ENCODE results near the gene MCRIP1.
A peak's percentile ranks its signal among the peaks of the same experiment; 100 is the strongest.

Gene MCRIP1

DNA sequence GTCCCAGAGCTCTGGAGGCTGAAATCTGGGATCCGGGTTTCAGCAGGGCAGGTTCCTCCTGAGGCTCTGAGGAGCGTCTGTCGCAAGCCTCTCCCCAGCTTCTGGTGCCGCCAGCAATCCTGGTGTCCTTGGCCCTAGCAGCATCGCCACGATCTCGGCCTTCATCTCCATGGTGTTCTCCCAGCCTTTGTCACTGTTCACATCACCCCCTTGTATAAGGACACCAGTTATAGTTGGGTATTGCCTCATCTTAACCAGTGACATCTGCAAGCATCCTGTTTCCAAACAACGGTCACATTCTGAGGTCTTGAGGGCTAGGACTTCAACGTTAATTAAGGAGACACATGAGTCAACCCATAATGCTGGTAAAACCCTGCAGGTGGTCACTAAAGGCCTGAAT, 4.5 kb upstream of the MCRIP1 start:
- WGBS = 89% methylated on average over 9 of the region's 9 CpGs
- H3K9ac ChIP-seq (ENCODE audit: low read depth, low read length) = no peak overlapping the region
- no peak overlapping the region for H3K4me3 ChIP-seq (ENCODE audit: low read length)
- H3K27me3 ChIP-seq (ENCODE audit: insufficient read depth, low read length) = no peaks in the 10 kb centered on the region
- no peak overlapping the region for H3K27ac ChIP-seq (ENCODE audit: low read depth, low read length)
- H3K36me3 ChIP-seq (ENCODE audit: insufficient read depth, low read length) = peaks cover 3% of the 10 kb centered on the region; the same call in 1 of the 2 replicates
- no peaks in the 10 kb centered on the region for H3K9me3 ChIP-seq (ENCODE audit: insufficient read depth, low read depth, low read length)
- H3K4me1 ChIP-seq (ENCODE audit: insufficient read depth, low read length) = no peaks in the 10 kb centered on the region

DNA sequence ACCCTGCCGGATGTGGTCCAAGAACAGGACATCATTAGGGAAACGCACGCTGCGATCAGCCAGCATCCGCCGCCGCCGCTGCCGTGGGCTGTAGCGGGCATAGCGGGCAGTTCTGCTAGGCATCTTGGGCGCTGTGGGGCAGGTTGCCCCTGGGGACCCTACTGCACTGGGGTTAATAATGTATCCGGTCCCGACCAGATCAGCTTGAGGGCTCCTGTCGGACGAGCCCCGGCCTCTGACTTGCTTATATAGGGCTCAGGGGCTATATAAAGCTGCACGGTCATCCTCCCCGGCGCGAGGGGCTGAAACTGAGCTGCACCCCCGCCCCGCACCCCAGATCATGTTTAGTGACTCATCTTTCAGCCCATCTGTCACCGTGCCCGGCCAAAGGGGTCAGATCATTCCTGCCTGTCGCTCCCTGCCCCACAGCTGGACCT, 1.8 kb upstream of the MCRIP1 start, which contains the start of gene PPP1R27:
Gene PPP1R27 (minus strand): TSS at position 220 of the 437 bp plus-strand sequence. CDS start 97 bp downstream, at position 123.
- Histone ChIP-seq H3K27ac (ENCODE audit: low read depth, low read length) (no peak within 1 kb of the TSS), H3K4me1 (ENCODE audit: insufficient read depth, low read length) (no peaks in the 10 kb centered on the region; the same call in 1 of the 2 replicates)
- WGBS = 94% methylated on average over 26 of the region's 26 CpGs

DNA sequence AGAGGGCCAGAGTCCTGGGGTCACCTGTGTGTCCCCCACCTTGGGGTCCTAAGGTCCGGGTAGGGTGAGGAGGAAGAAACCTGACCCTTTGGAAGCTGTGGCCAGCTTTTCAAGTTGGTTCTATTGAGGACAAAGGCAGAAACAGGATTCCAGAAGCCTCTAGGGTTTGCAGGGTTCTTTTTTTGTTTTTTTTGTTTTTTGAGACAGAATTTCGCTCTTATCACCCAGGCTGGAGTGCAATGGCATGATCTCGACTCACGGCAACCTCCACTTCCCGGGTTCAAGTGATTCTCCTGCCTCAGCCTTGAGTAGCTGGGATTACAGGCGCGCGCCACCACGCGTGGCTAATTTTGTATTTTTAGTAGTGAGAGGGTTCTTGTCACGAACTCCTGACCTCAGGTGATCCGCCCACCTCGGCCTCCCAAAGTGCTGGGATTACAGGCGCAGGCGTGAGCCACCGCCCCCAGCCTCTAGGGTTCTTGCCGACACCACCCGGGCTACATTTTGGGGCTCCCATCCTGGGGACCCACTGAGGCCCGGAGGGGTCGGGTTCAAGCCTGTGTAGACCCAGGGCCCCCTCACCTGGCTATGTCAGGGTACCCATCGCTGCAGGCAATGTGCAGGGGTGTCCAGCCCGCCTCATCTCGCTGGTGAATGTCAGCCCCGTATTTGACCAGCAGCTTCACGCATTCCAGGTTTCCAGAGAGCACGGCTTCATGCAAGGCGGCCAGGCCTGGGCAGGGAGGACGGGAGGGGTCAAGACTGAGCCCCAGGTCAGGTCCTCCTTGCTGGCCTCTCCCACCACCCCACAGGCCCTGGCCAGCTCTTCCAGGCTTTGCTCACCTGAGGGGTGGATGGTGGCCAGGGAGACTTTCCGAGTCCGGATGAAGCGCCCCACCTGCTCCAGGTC, 1.1 kb upstream of the MCRIP1 start:
- Histone ChIP-seq H3K4me1 (ENCODE audit: insufficient read depth, low read length) (no peaks in the 10 kb centered on the region; the same call in 1 of the 2 replicates), H3K27me3 (ENCODE audit: insufficient read depth, low read length) (no peaks in the 10 kb centered on the region), H3K9ac (ENCODE audit: low read depth, low read length) (peak overlapping the region; percentile 99), H3K27ac (ENCODE audit: low read depth, low read length) (peak overlapping the region; percentile 97), H3K36me3 (ENCODE audit: insufficient read depth, low read length) (no peaks in the 10 kb centered on the region), H3K9me3 (ENCODE audit: insufficient read depth, low read depth, low read length) (no peaks in the 10 kb centered on the region), H3K4me3 (ENCODE audit: low read length) (peak overlapping the region; percentile 97)
- 87% methylated on average over 31 of the region's 31 CpGs for WGBS

More for the DNA sequence above, 1.8 kb upstream of the MCRIP1 start, which contains the start of gene PPP1R27:
- H3K36me3 ChIP-seq (ENCODE audit: insufficient read depth, low read length) = no peaks in the 10 kb centered on the region
- H3K9me3 ChIP-seq (ENCODE audit: insufficient read depth, low read depth, low read length) = no peaks in the 10 kb centered on the region
- peak within 1 kb of the TSS; percentile 97 for H3K4me3 ChIP-seq (ENCODE audit: low read length)
- no peaks in the 10 kb centered on the region for H3K27me3 ChIP-seq (ENCODE audit: insufficient read depth, low read length)
- H3K9ac ChIP-seq (ENCODE audit: low read depth, low read length) = peak within 1 kb of the TSS; percentile 99

DNA sequence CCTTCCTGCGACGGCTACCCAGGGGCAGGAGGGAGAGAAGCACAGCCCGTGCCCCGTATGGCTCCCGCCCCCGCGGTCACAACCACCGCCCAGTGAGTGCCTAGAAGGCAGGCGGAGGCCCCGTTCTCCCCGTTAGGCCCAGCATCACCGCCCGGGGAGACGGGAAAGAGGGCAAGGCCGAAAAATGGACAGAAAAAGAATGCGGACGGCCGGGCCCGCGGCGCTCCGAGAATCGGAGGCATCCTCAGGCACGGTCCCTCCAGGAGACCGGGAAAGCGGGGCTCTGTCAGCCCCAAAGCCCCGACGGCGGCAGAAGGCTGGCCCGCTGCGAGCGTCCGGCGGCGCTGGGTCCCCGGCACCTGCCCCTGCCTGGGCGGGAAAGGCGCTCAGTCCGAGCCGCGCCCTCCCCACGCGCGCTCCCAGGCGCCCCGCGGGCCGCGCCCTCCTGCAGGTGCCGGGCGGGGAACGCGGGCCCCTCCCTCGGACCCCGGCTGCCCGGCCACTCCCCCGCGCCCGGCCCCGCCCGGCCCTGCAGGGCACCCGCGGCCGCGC, 407 bp downstream of the MCRIP1 start:
- no peaks in the 10 kb centered on the region; the same call in 1 of the 2 replicates for H3K4me1 ChIP-seq (ENCODE audit: insufficient read depth, low read length)
- 1% methylated on average over 65 of the region's 65 CpGs for WGBS
- H3K27ac ChIP-seq (ENCODE audit: low read depth, low read length) = peak overlapping the region; percentile 52; the same call in 1 of the 2 replicates
- no peaks in the 10 kb centered on the region for H3K27me3 ChIP-seq (ENCODE audit: insufficient read depth, low read length)
- peak overlapping the region; percentile 79 for H3K9ac ChIP-seq (ENCODE audit: low read depth, low read length)
- H3K4me3 ChIP-seq (ENCODE audit: low read length) = peak overlapping the region; percentile 94
- H3K9me3 ChIP-seq (ENCODE audit: insufficient read depth, low read depth, low read length) = no peaks in the 10 kb centered on the region
- no peaks in the 10 kb centered on the region for H3K36me3 ChIP-seq (ENCODE audit: insufficient read depth, low read length)

DNA sequence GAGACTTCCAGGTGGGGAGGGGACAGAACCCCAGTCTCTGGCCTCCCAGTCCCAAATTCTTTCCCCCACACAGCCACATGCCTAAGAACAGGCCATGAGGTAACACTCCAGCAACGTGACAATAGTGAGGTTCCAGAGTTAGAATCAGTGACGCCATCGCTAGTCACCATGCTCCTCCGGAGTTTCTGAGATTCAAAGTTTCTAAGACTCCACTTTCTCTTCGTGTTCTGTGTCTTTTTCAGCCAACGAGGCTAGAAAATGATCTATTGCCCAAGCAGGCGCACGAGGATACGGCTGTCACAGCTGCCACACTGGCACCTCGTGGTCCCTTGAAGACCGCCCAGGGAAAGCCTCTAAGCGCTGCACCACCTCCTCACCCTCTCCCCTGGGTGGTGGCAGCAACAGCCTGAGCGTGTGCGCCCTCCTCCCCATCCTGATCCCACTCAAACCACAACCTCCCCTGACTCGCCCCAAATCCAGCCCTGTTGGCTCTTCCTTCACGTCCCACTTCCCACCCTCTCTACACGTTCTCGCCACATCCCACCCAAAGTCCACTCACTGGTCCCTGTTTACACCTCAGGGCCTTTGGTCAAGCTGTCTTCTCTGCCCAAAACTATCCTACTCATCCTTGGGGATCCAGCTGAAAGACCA, 1.0 kb downstream of the MCRIP1 start:
- WGBS = 60% methylated on average over 18 of the region's 18 CpGs
- Histone ChIP-seq H3K36me3 (ENCODE audit: insufficient read depth, low read length) (no peaks in the 10 kb centered on the region), H3K4me3 (ENCODE audit: low read length) (peak overlapping the region; percentile 94), H3K27me3 (ENCODE audit: insufficient read depth, low read length) (no peaks in the 10 kb centered on the region), H3K27ac (ENCODE audit: low read depth, low read length) (no peak overlapping the region; the same call in 1 of the 2 replicates), H3K4me1 (ENCODE audit: insufficient read depth, low read length) (no peaks in the 10 kb centered on the region; the same call in 1 of the 2 replicates), H3K9ac (ENCODE audit: low read depth, low read length) (peak overlapping the region; percentile 79), H3K9me3 (ENCODE audit: insufficient read depth, low read depth, low read length) (no peaks in the 10 kb centered on the region)

DNA sequence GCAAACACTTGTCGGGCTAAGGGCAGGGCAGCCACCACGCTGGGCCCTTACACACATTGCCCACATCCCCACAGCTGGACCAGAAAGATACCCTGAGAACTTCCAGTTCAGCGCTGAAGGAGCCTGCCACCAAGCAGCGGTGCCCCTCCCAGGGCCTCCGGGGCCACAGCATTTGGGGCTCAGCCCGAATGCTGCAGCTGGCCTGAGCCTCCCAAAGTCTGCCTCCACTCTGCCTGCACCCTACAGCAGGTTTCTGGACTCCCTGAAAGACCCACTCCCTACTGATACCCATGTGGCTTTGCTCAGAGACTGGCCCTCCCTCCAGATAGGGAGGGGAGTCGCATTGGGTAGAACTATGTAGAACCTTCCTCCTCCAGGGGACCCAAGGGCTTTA, 1.5 kb downstream of the MCRIP1 start:
- Histone ChIP-seq H3K27me3 (ENCODE audit: insufficient read depth, low read length) (no peaks in the 10 kb centered on the region), H3K36me3 (ENCODE audit: insufficient read depth, low read length) (no peaks in the 10 kb centered on the region), H3K4me3 (ENCODE audit: low read length) (peak overlapping the region; percentile 94; the same call in 1 of the 2 replicates), H3K9ac (ENCODE audit: low read depth, low read length) (no peak overlapping the region), H3K9me3 (ENCODE audit: insufficient read depth, low read depth, low read length) (no peaks in the 10 kb centered on the region), H3K4me1 (ENCODE audit: insufficient read depth, low read length) (no peaks in the 10 kb centered on the region; the same call in 1 of the 2 replicates), H3K27ac (ENCODE audit: low read depth, low read length) (no peak overlapping the region)
- 95% methylated on average over 6 of the region's 7 CpGs for WGBS

DNA sequence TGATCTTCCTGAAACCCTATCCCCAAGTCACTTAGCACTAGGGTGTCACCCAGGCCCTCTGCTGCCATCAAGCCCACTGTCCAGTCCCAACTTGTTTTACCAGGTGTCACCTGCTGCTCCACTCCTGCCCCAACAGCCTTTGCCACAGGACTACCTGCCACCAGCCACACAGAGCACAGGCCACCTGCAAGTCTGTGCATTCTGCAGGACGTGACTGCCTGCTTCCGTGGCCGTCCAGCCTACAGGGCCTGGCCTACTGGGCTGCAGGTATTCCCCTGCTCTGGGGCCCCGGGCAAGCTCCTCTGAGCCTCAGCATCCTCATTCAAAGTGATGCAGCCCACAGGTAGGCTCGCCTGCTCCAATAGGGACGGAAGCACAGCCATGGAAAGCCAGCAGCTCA, 3.2 kb downstream of the MCRIP1 start:
- H3K27me3 ChIP-seq (ENCODE audit: insufficient read depth, low read length) = no peaks in the 10 kb centered on the region
- no peaks in the 10 kb centered on the region for H3K36me3 ChIP-seq (ENCODE audit: insufficient read depth, low read length)
- H3K4me3 ChIP-seq (ENCODE audit: low read length) = no peak overlapping the region
- no peaks in the 10 kb centered on the region; the same call in 1 of the 2 replicates for H3K4me1 ChIP-seq (ENCODE audit: insufficient read depth, low read length)
- H3K9me3 ChIP-seq (ENCODE audit: insufficient read depth, low read depth, low read length) = no peaks in the 10 kb centered on the region
- no peak overlapping the region for H3K27ac ChIP-seq (ENCODE audit: low read depth, low read length)
- no peak overlapping the region for H3K9ac ChIP-seq (ENCODE audit: low read depth, low read length)
- WGBS = 93% methylated on average over 6 of the region's 6 CpGs

DNA sequence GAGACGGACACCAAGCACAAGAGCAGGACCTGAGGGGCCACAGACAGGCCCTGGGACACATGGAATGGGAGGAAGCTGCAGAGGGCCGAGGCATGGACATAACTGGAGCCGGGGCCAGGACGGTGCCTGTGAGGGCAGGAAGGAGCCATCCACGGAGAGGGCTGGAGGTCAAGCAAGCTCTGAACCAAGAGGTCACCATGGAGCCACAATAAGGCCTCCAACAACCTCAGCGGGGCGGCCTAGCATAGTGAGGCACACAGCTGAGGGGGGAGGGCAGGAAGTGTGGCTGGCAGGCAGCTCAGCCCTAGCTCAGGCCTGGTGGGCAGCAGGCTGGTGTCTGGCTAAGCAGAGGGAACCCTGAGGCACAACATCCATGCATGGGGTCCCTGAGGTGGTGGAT, 4.4 kb downstream of the MCRIP1 start:
- no peak overlapping the region for H3K27ac ChIP-seq (ENCODE audit: low read depth, low read length)
- no peak overlapping the region for H3K9ac ChIP-seq (ENCODE audit: low read depth, low read length)
- H3K9me3 ChIP-seq (ENCODE audit: insufficient read depth, low read depth, low read length) = no peaks in the 10 kb centered on the region
- no peaks in the 10 kb centered on the region for H3K27me3 ChIP-seq (ENCODE audit: insufficient read depth, low read length)
- H3K4me1 ChIP-seq (ENCODE audit: insufficient read depth, low read length) = no peaks in the 10 kb centered on the region; the same call in 1 of the 2 replicates
- H3K36me3 ChIP-seq (ENCODE audit: insufficient read depth, low read length) = no peaks in the 10 kb centered on the region
- WGBS = 83% methylated on average over 7 of the region's 7 CpGs
- no peak overlapping the region for H3K4me3 ChIP-seq (ENCODE audit: low read length)

DNA sequence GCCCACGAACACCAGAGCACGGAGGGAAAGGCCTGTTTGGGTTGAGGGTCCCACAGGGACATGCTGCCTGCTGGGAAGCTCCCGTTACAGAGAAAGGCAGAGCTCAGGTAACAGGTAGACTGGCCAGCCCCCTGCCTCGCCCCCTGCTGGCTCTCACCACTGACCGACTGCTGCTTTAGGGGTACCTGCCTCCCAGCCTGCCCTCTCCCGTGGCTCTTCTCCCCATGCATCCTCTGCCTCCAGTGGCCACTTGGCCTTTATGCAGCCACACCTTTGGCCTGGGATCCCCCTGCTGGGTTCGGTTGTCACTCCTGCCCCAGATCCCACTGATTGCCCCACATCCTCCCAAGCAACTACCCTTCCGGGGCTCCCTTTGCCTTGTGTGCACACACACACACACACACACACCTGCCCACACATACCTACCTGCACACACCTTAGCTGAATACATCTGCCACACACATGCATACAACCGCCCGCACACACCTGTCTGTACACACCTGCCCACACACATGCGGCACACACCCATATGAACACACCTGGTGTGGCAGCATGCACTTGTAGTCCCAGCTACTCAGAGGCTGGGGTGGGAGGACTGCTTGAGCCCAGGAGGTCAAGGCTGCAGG, 7.1 kb downstream of the MCRIP1 start:
- H3K9me3 ChIP-seq (ENCODE audit: insufficient read depth, low read depth, low read length) = no peaks in the 10 kb centered on the region
- no peaks in the 10 kb centered on the region for H3K4me1 ChIP-seq (ENCODE audit: insufficient read depth, low read length)
- H3K9ac ChIP-seq (ENCODE audit: low read depth, low read length) = no peak overlapping the region
- H3K27me3 ChIP-seq (ENCODE audit: insufficient read depth, low read length) = no peaks in the 10 kb centered on the region
- 78% methylated on average over 11 of the region's 11 CpGs for WGBS
- H3K36me3 ChIP-seq (ENCODE audit: insufficient read depth, low read length) = no peaks in the 10 kb centered on the region
- no peak overlapping the region for H3K27ac ChIP-seq (ENCODE audit: low read depth, low read length)
- no peak overlapping the region for H3K4me3 ChIP-seq (ENCODE audit: low read length)

DNA sequence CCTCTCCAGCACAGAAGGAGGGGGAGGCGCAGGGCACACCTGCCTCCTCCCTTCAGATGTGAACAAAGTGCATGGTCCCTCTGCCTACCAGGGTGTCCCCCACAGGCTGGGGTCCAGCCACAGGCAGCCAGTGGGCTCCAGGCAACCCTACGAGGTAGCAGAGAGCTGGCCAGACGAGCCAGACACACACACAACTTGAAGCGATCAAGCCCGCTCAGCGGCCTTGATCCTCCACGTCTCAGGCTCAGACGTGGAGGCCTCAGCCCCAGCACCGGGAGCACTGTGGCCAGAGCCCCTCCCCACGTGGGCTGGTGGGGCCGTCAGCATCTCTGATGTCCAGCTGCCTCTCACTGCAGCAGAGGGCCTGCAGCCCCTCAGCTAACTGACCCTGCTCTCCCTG, 8.5 kb downstream of the MCRIP1 start:
- H3K4me1 ChIP-seq (ENCODE audit: insufficient read depth, low read length) = peaks cover 4% of the 10 kb centered on the region
- 91% methylated on average over 11 of the region's 11 CpGs for WGBS
- no peak overlapping the region for H3K9ac ChIP-seq (ENCODE audit: low read depth, low read length)
- no peak overlapping the region for H3K27ac ChIP-seq (ENCODE audit: low read depth, low read length)
- no peaks in the 10 kb centered on the region for H3K27me3 ChIP-seq (ENCODE audit: insufficient read depth, low read length)
- no peaks in the 10 kb centered on the region for H3K36me3 ChIP-seq (ENCODE audit: insufficient read depth, low read length)
- H3K9me3 ChIP-seq (ENCODE audit: insufficient read depth, low read depth, low read length) = no peaks in the 10 kb centered on the region
- no peak overlapping the region for H3K4me3 ChIP-seq (ENCODE audit: low read length)

All from HUES64 (cell line).